GM12891 (cell line): ENCODE measurements around the gene INTS12. TPM values are rescaled to one million over a fixed set of nuclear protein-coding genes. Genes with fewer than 3 reads are reported as not detected.
A peak's percentile ranks its signal among the peaks of the same experiment; 100 is the strongest.
"Not testable (repeated sequence)": the region's sequence is repeated elsewhere in the genome, so short reads cannot be mapped to it uniquely, and the experiment has no call there.

Experiments
- DNase-seq: peaks from one replicate; pipeline ENCODE4 v3.0.0; 2011; ENCODE audit warnings: low spot score; ENCODE audit not compliant: insufficient read length
- FAIRE-seq: peaks from 2 replicates; lab custom pipeline; 2011; peaks lifted over from hg19 to GRCh38; lab: Jason Lieb, UNC
- PAX5 ChIP-seq: IDR thresholded peaks from 2 replicates; pipeline ENCODE4 v1.6.1; 2011; ENCODE audit warnings: low read length, moderate library complexity, mild to moderate bottlenecking; ENCODE audit not compliant: insufficient read depth, severe bottlenecking
- POLR2A ChIP-seq: IDR thresholded peaks from 2 replicates; pipeline ENCODE4 v1.6.1; 2011; ENCODE audit warnings: low read depth, low read length, control low read depth
- POLR2AphosphoS5 ChIP-seq: IDR thresholded peaks from 2 replicates; pipeline ENCODE4 v1.6.1; 2011; ENCODE audit warnings: low read depth, low read length, control low read depth
- POU2F2 ChIP-seq: IDR thresholded peaks from 2 replicates; pipeline ENCODE4 v1.6.1; 2011; ENCODE audit warnings: low read depth, mild to moderate bottlenecking, control low read depth, low read length, moderate library complexity
- SPI1 ChIP-seq: IDR thresholded peaks from 2 replicates; pipeline ENCODE4 v1.6.1; 2011; ENCODE audit warnings: low read depth, low read length, control low read depth
- TAF1 ChIP-seq: IDR thresholded peaks from 2 replicates; pipeline ENCODE4 v1.6.1; 2011; ENCODE audit warnings: low read depth, low read length, control low read depth
- polyA plus RNA-seq: library from polyadenylated mRNA; unstranded; fragments of >200 nt; gene quantifications from one replicate; pipeline ENCODE4 v1.2.1, GENCODE V29; 2012; ENCODE audit warnings: low read depth, missing spikeins, inconsistent platforms; ENCODE audit not compliant: missing spikeins

The INTS12 gene
- 26.7 TPM for polyA plus RNA-seq

GRCh38 chr4:105708181-105709080, at the start of gene INTS12, which contains the start of gene GSTCD:
Gene INTS12, minus strand, starts transcription at chr4:105708689. Its CDS starts 8,684 bp downstream, at chr4:105700005.
Gene GSTCD, plus strand, starts transcription at chr4:105708784. Its CDS starts 8,830 bp downstream, at chr4:105717614.
- peak; percentile 99 for FAIRE-seq
- TF ChIP-seq PAX5 (peak; percentile 63), POLR2AphosphoS5 (peak; percentile 93), POU2F2 (peak; percentile 96), SPI1 (peak; percentile 44; the same call in 1 of the 2 replicates), TAF1 (peak; percentile 97), POLR2A (peak; percentile 84)
- peak; percentile 43 for DNase-seq

- no peak for TF ChIP-seq TAF1
- no peak for TF ChIP-seq POLR2A
- TF ChIP-seq POU2F2 = no peak
- TF ChIP-seq SPI1 = no peak
- TF ChIP-seq PAX5 = no peak
- TF ChIP-seq POLR2AphosphoS5 = no peak
- peak; percentile 78 for FAIRE-seq
- DNase-seq = no peak
Observed at GRCh38 chr4:105755375-105755774, 46.9 kb upstream of the INTS12 start.

- FAIRE-seq (no peak), DNase-seq (no peak)
- TF ChIP-seq PAX5 (no peak), POLR2AphosphoS5 (no peak), TAF1 (no peak), POU2F2 (no peak), POLR2A (no peak), SPI1 (no peak)
Observed at GRCh38 chr4:105753361-105753760, 44.9 kb upstream of the INTS12 start.

- no peak for FAIRE-seq
- TF ChIP-seq PAX5 (no peak), POU2F2 (no peak), TAF1 (no peak), POLR2A (no peak), SPI1 (no peak), POLR2AphosphoS5 (no peak)
- no peak for DNase-seq
Observed at GRCh38 chr4:105751718-105752299, 43.3 kb upstream of the INTS12 start.

GRCh38 chr4:105748222-105748621, 39.7 kb upstream of the INTS12 start:
- no peak for TF ChIP-seq PAX5
- TF ChIP-seq TAF1 = no peak
- no peak for TF ChIP-seq POLR2A
- no peak for TF ChIP-seq POLR2AphosphoS5
- no peak for TF ChIP-seq SPI1
- TF ChIP-seq POU2F2 = no peak
- no peak for FAIRE-seq
- DNase-seq = no peak

- no peak for FAIRE-seq
- TF ChIP-seq SPI1 (no peak), POU2F2 (no peak), POLR2AphosphoS5 (no peak), PAX5 (no peak), POLR2A (no peak), TAF1 (no peak)
- DNase-seq = no peak
Observed at GRCh38 chr4:105741548-105741947, 33.1 kb upstream of the INTS12 start.

- FAIRE-seq, DNase-seq: not testable (repeated sequence)
Observed at GRCh38 chr4:105735217-105735616, 26.7 kb upstream of the INTS12 start.

GRCh38 chr4:105729895-105730294, 21.4 kb upstream of the INTS12 start:
- not testable (repeated sequence) for FAIRE-seq, DNase-seq

- TF ChIP-seq POLR2A (no peak), POLR2AphosphoS5 (no peak), TAF1 (no peak), SPI1 (no peak), PAX5 (no peak)
- no peak for DNase-seq
- FAIRE-seq = no peak
Observed at GRCh38 chr4:105725623-105726022, 17.1 kb upstream of the INTS12 start.
